Brain microvascular endothelial cell (primary cell): ENCODE data around the gene OPA1.
A peak's percentile ranks its signal among the peaks of the same experiment; 100 is the strongest.

Experiments
- DNase-seq: peaks from one replicate; pipeline ENCODE4 v3.0.0-alpha.2; 2020
- H3K27ac ChIP-seq: fragments of 250-450 bp; sonication (Bioruptor Pico); 2 replicates; pipeline ENCODE4 v1.5.1; 2020; ENCODE audit warnings: mild to moderate bottlenecking, moderate library complexity
- H3K27me3 ChIP-seq: fragments of 250-450 bp; sonication (Bioruptor Pico); replicated peaks from 2 replicates; pipeline ENCODE4 v1.5.1; 2020; ENCODE audit warnings: mild to moderate bottlenecking
- H3K36me3 ChIP-seq: fragments of 250-450 bp; sonication (Bioruptor Pico); replicated peaks from 2 replicates; pipeline ENCODE4 v1.5.1; 2020; ENCODE audit warnings: mild to moderate bottlenecking
- H3K4me3 ChIP-seq: 2 replicates; pipeline ENCODE4 v1.5.1; 2011; ENCODE audit warnings: low read depth, mild to moderate bottlenecking, control low read depth, low read length, moderate library complexity
- CTCF ChIP-seq: IDR thresholded peaks from 2 replicates; pipeline ENCODE4 v1.5.1; 2011; ENCODE audit warnings: low read depth, mild to moderate bottlenecking, moderate library complexity, low read length, control low read depth, inconsistent platforms; ENCODE audit errors: missing control alignments
- in situ Hi-C: cut with HindIII; loops from 2 replicates; pipeline ENCODE4 v1.10.0; 2017; ENCODE audit warnings: low sequenced_read_pairs, low pct_ligation_motif_present

The OPA1 gene

DNA sequence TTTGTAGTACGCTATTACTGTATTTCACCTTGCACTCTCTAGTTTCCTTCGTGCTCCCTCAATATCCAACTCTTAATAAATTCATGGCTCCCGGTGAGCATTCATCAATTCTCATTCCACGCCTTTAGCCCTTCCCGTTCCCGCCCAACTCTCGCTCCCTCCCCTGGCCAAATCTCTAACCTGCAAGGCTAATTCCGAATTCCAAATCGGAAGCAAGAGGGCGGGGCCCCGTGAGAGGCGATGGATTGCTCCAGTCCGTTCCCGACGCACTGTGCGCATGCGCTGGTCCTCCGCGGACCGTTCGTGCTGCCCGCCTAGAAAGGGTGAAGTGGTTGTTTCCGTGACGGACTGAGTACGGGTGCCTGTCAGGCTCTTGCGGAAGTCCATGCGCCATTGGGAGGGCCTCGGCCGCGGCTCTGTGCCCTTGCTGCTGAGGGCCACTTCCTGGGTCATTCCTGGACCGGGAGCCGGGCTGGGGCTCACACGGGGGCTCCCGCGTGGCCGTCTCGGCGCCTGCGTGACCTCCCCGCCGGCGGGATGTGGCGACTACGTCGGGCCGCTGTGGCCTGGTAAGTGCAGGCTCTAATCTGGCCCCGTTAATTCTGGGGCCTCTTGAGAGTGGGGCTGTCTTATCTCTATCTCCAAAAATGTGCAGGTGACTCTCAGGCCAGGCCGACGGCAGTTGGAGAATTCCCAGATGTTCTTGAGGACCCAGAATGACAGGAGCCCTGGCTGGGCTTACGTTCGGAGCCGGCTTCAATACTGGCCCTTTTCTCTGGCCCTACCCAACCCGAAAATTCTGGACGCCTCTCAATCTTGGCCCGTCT, at the start of gene OPA1:
OPA1 (plus strand) TSS at position 368 of the 827 bp plus-strand sequence; CDS start at position 538, 170 bp downstream.
- DNase-seq = peak; percentile 97
- Histone ChIP-seq H3K27me3 (no peaks in the 10 kb centered on the region), H3K27ac (peak within 1 kb of the TSS; percentile 87), H3K4me3 (peak within 1 kb of the TSS; percentile 92), H3K36me3 (peaks cover 7% of the 10 kb centered on the region)
- in situ Hi-C loops = loop anchor here (25.0 kb wide), 1 partner anchor 781 kb away; no protein-coding TSS in a partner anchor
- peak; percentile 38 for TF ChIP-seq CTCF

DNA sequence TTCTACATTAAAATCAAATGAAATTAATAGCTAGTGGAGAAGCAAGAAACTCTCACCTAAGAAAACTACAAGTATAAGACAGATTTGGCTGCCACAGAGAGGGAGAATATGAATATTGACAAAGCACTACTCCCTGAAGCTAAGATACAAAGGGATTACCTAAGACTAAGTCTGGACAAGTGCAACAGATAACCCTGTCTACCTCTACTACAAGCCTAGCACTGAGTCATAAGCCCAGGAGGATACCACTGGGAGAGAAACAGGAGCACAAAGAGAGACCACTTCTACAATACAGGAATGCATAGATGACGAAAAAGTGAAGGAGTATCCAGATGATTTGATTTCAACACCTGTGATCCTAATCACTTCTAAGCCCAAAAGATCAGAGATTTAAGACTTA, 48.7 kb upstream of the OPA1 start:
- no peak for TF ChIP-seq CTCF
- DNase-seq = no peak
- Histone ChIP-seq H3K4me3 (no peak overlapping the region), H3K27ac (no peak overlapping the region), H3K36me3 (no peaks in the 10 kb centered on the region), H3K27me3 (no peaks in the 10 kb centered on the region)
- in situ Hi-C loops = no loop called here

DNA sequence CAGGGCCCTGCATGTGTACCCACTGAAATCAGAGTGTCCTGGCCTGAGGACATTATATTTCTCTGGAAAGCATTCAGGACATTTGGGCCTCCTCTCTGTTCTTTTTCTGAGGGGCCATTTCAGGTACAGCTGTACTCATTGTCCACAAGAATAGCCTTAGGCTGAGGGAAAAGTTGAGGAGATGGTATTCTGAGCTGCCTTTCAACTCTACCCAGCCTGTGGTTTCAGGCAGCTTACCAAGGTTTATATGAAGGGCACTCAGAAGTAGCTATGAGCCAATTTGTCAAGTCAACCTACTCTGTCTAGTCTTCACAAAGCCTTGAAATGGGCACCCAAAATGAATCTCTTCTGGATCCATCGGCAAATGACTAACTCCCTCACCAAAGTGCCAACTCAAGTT, 47.7 kb upstream of the OPA1 start:
- Histone ChIP-seq H3K27ac (no peak overlapping the region), H3K27me3 (no peaks in the 10 kb centered on the region), H3K4me3 (no peak overlapping the region), H3K36me3 (no peaks in the 10 kb centered on the region)
- no peak for DNase-seq
- TF ChIP-seq CTCF = no peak
- in situ Hi-C loops = no loop called here

DNA sequence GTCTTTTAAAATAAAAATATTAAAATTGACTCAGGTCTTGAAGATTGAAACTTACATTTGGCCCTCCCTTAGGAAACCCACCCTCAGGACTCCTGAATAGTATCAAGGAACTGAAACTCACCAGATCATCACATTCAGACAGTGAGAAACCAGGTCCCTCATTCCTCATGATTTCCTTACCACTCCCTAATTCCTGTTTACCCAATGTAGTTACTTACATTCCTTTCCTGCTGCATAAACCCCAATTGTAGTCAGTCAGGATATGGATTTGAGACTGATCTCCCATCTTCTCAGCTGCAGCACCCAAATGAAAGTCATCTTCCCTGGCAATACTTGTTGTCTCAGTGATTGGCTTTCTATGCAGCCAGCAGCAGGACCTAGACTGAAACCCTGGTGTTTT, 46.9 kb upstream of the OPA1 start:
- in situ Hi-C loops = no loop called here
- no peak for DNase-seq
- H3K27me3 ChIP-seq = no peaks in the 10 kb centered on the region
- H3K27ac ChIP-seq = no peak overlapping the region
- H3K4me3 ChIP-seq = no peak overlapping the region
- H3K36me3 ChIP-seq = no peaks in the 10 kb centered on the region
- no peak for TF ChIP-seq CTCF

- in situ Hi-C loops = no loop called here
- Histone ChIP-seq H3K27ac (no peak overlapping the region), H3K27me3 (no peaks in the 10 kb centered on the region), H3K4me3 (no peak overlapping the region), H3K36me3 (no peaks in the 10 kb centered on the region)
- TF ChIP-seq CTCF = no peak
- DNase-seq = no peak
These were observed 44.6 kb upstream of the OPA1 start for GRCh38 chr3:193548406-193548805.

- Histone ChIP-seq H3K27ac (no peak overlapping the region), H3K36me3 (no peaks in the 10 kb centered on the region), H3K27me3 (no peaks in the 10 kb centered on the region), H3K4me3 (no peak overlapping the region)
- TF ChIP-seq CTCF = no peak
- no peak for DNase-seq
- in situ Hi-C loops = no loop called here
These were observed 40.1 kb upstream of the OPA1 start for GRCh38 chr3:193552923-193553322.
